Thoracic aorta (tissue), 2 donors: ENCODE data around the gene GSN. TPM values are rescaled to one million over a fixed set of nuclear protein-coding genes. Genes with fewer than 3 reads are reported as not detected.

Source experiments
- ATAC-seq: fragments of 150-250 bp; one replicate; pipeline ENCODE4 v1.8.0; 2017; ENCODE audit warnings: low read depth; ENCODE audit not compliant: insufficient number of reproducible peaks, low FRiP score
- DNase-seq: peaks from one replicate; pipeline ENCODE4 v3.0.0-alpha.2; 2020; ENCODE audit warnings: low spot score
- H3K27ac ChIP-seq, 2 donors: fragments of 200-600 bp; sonication (generic); 1 replicate in 1 of 2; 2 replicates in 1 of 2; pipeline ENCODE4 v1.5.1; 2016; ENCODE audit warnings: mild to moderate bottlenecking in 2 of 2, moderate library complexity in 2 of 2
- H3K27me3 ChIP-seq: fragments of 200-600 bp; sonication (generic); replicated peaks from 2 replicates; pipeline ENCODE4 v1.6.0; 2016; ENCODE audit warnings: mild to moderate bottlenecking; ENCODE audit not compliant: insufficient read depth
- H3K36me3 ChIP-seq: fragments of 200-600 bp; sonication (generic); one replicate; pipeline ENCODE4 v1.5.1; 2016
- H3K4me1 ChIP-seq, 2 donors: fragments of 200-600 bp; sonication (generic); 1 replicate in 1 of 2; 2 replicates in 1 of 2; pipeline versions ENCODE4 v1.5.1 to v1.6.0; 2016; ENCODE audit warnings: low read depth in 2 of 2, mild to moderate bottlenecking in 1 of 2; ENCODE audit not compliant: control insufficient read depth in 1 of 2
- H3K4me3 ChIP-seq: fragments of 200-600 bp; sonication (generic); 2 replicates; pipeline ENCODE4 v1.5.1; 2016; ENCODE audit warnings: mild to moderate bottlenecking
- H3K9me3 ChIP-seq: fragments of 200-600 bp; sonication (generic); 2 replicates; pipeline ENCODE4 v1.5.1; 2016
- CTCF ChIP-seq: fragments of 200-600 bp; sonication (generic); IDR thresholded peaks from one replicate; pipeline ENCODE4 v1.5.1; 2019; ENCODE audit warnings: antibody characterized with exemption
- total RNA-seq, 2 donors: library from RNA; depleted of rRNA; stranded (reverse); fragments of >200 nt; gene quantifications; one replicate each; pipeline versions ENCODE4 v1.1.0 to v1.2.3, GENCODE V29; 2016

Gene GSN
- total RNA-seq, 2 donors from 2014 or later = 3,187 to 4,234 TPM

- ATAC-seq (no peak), DNase-seq (no peak)
- TF ChIP-seq CTCF = no peak
- Histone ChIP-seq H3K4me3 (no peak overlapping the region), H3K4me1 (no peaks in the 10 kb centered on the region), H3K36me3 (no peaks in the 10 kb centered on the region), H3K9me3 (no peaks in the 10 kb centered on the region), H3K27ac (no peak overlapping the region), H3K27me3 (no peaks in the 10 kb centered on the region)
These were observed 35.7 kb upstream of the GSN start for GRCh38 chr9:121232251-121232650.

GRCh38 chr9:121233906-121234831 is 33.8 kb upstream of the GSN start:
- Histone ChIP-seq H3K9me3 (no peaks in the 10 kb centered on the region), H3K36me3 (no peaks in the 10 kb centered on the region), H3K4me1 (no peaks in the 10 kb centered on the region), H3K4me3 (no peak overlapping the region), H3K27ac (no peak overlapping the region), H3K27me3 (no peaks in the 10 kb centered on the region)
- TF ChIP-seq CTCF = no peak
- DNase-seq (no peak), ATAC-seq (no peak)

GRCh38 chr9:121234832-121235161 is 33.2 kb upstream of the GSN start:
- Histone ChIP-seq H3K27ac (no peak overlapping the region), H3K4me1 (no peaks in the 10 kb centered on the region), H3K27me3 (no peaks in the 10 kb centered on the region), H3K36me3 (no peaks in the 10 kb centered on the region), H3K9me3 (no peaks in the 10 kb centered on the region), H3K4me3 (no peak overlapping the region)
- ATAC-seq (no peak), DNase-seq (no peak)
- TF ChIP-seq CTCF = no peak

GRCh38 chr9:121235512-121235911 is 32.5 kb upstream of the GSN start:
- Histone ChIP-seq H3K9me3 (no peaks in the 10 kb centered on the region), H3K27me3 (no peaks in the 10 kb centered on the region), H3K4me3 (no peak overlapping the region), H3K36me3 (no peaks in the 10 kb centered on the region), H3K4me1 (no peaks in the 10 kb centered on the region), H3K27ac (no peak overlapping the region)
- DNase-seq (no peak), ATAC-seq (no peak)
- no peak for TF ChIP-seq CTCF

GRCh38 chr9:121237916-121238315 is 30.0 kb upstream of the GSN start:
- no peak for TF ChIP-seq CTCF
- peaks cover 9 to 17% of the 10 kb centered on the region in 2 donors for H3K4me1 ChIP-seq
- ATAC-seq = no peak
- H3K27ac ChIP-seq = no peak overlapping the region
- no peak overlapping the region for H3K4me3 ChIP-seq
- no peaks in the 10 kb centered on the region for H3K9me3 ChIP-seq
- no peak for DNase-seq
- no peaks in the 10 kb centered on the region for H3K36me3 ChIP-seq
- no peaks in the 10 kb centered on the region for H3K27me3 ChIP-seq
